Measurements from ENCODE around the gene NR2F1-AS1.

DNA sequence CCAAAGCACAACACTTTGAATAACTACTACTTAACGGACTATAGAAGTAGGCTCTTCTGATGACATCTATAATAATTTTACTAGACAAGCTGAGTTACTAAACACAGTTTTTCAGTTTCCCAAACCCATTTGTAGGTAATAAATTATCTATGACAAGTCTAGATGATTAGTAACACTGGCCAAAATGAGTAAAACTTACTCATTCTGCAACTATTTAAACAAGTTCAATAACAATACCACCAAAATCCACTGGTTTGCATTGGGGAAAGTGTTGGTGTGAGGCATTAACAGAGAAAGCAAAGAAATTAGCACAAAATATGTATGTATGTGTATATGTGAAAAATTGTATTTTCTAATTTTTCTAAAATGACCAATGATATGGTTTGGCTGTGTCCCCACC is 119.3 kb downstream of the NR2F1-AS1 start:
- TF ChIP-seq, protein P1, sequence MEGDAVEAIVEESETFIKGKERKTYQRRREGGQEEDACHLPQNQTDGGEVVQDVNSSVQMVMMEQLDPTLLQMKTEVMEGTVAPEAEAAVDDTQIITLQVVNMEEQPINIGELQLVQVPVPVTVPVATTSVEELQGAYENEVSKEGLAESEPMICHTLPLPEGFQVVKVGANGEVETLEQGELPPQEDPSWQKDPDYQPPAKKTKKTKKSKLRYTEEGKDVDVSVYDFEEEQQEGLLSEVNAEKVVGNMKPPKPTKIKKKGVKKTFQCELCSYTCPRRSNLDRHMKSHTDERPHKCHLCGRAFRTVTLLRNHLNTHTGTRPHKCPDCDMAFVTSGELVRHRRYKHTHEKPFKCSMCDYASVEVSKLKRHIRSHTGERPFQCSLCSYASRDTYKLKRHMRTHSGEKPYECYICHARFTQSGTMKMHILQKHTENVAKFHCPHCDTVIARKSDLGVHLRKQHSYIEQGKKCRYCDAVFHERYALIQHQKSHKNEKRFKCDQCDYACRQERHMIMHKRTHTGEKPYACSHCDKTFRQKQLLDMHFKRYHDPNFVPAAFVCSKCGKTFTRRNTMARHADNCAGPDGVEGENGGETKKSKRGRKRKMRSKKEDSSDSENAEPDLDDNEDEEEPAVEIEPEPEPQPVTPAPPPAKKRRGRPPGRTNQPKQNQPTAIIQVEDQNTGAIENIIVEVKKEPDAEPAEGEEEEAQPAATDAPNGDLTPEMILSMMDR (IDR thresholded peaks at IDR 0.05 in 4 of 5, conservative IDR thresholded peaks at IDR 0.05 in 1 of 5) = no peak
- no peak for TF ChIP-seq POLR2A (IDR thresholded peaks at IDR 0.05)

All from gastrocnemius medialis (tissue), 4 donors.